GM21423 (cell line): ENCODE results near the gene CRCP.
"Not testable (repeated sequence)": the region's sequence is repeated elsewhere in the genome, so short reads cannot be mapped to it uniquely, and the experiment has no call there.

Source experiments
- ATAC-seq: cut with Tn5 transposase; IDR thresholded peaks from one replicate; pipeline ENCODE4 v1.9.1; 2021; ENCODE audit warnings: mild to moderate bottlenecking, moderate library complexity; ENCODE audit not compliant: unreplicated experiment

Gene CRCP

DNA sequence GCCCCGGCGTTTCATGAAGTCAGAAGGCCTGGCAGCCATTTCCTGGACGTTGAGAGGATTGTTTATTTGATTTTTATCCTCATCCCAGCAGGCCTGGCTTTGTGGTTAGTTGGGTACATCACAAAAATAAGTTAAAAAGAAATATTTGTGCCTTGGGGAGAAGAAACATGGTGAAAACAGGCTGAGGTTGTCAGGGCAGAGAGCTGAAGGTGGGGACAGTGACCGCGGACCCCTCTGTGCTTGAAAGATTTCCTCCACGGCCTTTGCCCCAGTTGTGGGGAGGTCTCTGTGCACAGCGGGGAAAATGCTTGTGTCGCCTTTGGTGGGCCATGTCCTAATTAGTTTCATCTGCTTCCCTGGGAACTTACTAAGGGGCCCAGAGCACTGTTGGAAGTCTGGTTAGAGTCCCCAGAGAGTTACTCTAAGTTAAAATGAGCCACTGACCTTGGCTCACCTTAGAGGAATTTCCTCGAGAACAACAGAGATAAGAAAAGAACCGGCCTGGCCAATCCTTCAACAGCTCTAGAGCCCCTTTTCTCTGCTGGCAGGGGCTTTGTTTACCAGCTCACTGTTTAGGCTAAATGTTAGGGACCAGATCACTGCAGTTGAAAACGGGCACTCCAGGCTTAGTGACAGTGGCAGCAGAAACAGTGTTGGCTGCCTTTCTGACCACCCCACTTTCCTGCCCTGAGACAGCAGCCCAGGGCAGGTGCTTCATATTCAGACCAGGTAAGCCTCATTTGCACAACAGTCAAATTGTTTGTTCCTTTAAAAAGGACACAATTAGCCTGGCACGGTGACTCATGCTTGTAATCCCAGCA lies 37.9 kb downstream of the CRCP start:
- no peak for ATAC-seq

DNA sequence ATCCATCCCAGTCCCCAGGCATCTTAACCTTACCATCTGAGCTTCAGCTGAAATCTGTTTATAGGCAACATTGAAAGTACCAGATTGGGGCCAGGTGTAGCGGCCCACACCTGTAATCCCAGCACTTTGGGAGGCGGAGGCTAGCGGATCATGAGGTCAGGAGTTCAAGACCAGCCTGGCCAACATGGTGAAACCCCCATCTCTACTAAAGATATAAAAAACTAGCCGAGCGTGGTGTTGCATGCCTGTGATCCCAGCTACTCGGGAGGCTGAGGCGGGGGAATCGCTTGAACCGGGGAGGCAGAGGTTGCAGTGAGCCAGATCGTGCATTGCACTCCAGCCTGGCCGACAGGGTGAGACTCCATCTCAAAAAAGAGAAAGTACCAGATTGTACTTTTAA lies 39.0 kb downstream of the CRCP start:
- no peak for ATAC-seq

DNA sequence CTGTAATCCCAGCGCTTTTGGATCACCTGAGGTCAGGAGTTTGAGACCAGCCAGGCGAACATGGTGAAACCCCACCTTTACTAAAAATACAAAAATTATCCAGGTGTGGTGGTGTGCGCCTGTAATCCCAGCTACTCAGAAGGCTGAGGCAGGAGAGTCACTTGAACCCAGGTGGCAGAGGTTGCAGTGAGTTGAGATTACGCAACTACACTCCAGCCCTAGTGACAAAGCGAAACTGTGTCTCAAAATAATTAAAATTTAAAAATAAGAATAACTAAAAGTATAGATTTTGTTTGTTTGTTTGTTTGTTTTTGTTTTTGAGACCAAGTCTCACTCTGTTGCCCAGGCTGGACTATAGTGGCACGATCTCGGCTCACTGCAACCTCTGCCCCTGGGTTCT lies 41.4 kb downstream of the CRCP start:
- not testable (repeated sequence) for ATAC-seq

DNA sequence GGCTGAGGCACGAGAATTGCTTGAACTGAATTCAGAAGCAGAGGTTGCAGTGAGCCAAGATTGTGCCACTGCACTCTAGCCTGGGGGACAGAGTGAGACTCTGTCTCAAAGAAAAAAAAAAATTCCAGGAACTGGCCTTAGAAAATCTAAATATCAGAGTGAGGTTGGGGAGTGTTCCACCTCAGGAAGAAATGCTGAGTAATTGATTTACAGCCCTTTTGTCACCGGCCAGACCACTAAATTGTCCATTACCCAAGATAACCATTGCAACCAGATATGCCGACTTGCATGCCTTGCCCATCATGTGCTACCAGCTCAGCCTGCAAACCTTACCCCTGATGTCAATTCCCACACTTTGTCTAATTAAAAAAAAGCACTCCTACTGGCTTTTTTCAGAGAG lies 42.4 kb downstream of the CRCP start:
- ATAC-seq = no peak

DNA sequence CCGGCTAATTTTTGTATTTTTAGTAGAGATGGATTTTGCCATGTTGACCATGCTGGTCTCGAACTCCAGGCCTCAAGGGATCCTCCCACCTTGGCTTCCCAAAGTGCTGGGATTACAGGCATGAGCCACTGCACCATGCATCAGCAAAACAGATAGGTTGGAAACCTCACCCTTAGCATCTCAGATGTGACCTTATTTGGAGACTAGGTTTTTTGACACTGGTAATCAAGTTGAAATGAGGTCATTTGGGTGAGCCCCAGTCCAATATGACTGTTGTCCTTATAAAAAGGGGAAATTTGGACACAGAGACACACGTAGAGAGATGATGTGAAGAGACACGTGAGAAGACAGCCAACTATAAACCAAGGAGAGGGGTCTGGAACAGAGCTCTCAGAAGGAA lies 48.0 kb downstream of the CRCP start:
- ATAC-seq = no peak

DNA sequence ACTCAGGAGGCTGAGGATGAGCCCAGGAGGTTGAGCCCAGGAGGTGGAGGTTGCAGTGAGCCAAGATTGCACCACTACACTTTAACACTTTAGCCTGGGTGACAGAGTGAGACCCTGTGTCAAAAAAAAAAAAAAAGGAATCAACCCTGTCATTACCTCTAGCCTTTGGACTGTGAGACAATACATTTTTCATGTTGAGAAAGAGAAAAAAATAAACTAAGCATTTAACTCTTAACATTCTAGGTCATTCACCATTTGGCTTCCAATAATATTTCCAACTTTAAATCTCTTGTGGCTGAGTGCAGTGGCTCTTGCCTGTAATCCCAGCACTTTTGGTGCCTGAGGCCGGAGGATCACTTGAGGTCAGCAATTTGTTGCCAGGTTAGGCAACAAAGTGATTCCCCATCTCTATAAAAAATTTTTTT lies 48.6 kb downstream of the CRCP start:
- ATAC-seq = no peak

DNA sequence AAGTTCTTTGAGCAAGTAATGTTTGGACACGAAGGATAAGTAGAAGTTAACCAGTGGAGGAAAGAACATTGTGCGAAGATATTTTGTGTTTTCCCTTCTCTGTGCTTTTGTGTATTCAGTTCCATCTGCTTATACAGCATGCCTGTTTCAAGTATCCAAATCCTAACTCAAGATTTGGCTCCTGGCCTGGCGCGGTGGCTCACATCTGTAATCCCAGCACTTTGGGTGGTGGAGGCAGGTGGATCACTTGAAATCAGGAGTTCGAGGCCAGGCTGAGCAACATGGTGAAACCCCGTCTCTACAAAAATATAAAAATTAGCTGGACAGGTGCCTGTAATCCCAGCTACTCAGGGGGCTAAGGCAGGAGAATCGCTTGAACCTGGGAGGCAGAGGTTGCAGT lies 49.7 kb downstream of the CRCP start:
- no peak for ATAC-seq

DNA sequence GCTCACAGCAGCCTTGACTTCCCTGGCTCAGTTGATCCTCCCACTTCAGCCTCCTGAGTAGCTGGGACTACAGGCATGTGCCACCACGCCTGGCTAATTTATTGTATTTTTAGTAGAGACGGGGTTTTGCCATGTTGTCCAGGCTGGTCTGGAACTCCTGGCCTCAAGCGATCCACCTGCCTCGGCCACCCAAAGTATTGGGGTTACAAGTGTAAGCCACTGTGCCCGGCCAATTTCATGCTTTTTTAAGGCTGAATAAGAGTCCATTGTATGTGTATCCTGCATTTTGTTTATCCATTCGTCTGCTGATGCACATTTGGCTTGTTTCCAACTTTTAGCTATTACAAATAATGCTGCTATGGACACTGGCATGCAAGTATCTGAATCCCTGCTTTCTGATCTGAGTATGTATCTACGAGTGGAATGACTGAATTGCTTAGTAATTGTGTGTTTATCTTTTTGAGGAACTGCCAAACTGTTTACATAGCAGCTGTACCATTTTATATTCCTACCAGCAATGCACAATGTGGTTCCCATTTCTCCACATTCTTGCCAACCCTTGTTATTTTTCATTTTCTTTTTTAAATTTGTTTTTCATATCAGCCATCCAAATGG lies 53.2 kb downstream of the CRCP start:
- ATAC-seq = no peak

DNA sequence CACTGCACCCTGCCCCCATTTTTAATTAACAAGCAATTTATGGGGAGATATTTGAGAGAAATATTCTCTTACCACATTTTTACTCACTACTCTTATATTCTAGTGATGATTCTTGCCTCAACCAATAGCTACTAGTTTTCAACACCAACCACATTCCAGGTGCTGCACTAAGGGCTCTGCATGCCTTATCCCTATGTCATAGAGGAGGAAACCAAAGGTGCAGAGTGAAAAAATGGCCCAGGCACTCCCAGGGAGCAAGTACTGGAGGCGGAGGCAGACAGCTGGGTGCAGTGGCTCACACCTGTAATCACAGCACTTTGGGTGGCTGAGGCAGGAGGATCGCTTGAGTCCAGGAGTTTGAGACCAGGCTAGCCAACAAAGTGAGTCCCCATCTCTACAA lies 55.0 kb downstream of the CRCP start:
- no peak for ATAC-seq

DNA sequence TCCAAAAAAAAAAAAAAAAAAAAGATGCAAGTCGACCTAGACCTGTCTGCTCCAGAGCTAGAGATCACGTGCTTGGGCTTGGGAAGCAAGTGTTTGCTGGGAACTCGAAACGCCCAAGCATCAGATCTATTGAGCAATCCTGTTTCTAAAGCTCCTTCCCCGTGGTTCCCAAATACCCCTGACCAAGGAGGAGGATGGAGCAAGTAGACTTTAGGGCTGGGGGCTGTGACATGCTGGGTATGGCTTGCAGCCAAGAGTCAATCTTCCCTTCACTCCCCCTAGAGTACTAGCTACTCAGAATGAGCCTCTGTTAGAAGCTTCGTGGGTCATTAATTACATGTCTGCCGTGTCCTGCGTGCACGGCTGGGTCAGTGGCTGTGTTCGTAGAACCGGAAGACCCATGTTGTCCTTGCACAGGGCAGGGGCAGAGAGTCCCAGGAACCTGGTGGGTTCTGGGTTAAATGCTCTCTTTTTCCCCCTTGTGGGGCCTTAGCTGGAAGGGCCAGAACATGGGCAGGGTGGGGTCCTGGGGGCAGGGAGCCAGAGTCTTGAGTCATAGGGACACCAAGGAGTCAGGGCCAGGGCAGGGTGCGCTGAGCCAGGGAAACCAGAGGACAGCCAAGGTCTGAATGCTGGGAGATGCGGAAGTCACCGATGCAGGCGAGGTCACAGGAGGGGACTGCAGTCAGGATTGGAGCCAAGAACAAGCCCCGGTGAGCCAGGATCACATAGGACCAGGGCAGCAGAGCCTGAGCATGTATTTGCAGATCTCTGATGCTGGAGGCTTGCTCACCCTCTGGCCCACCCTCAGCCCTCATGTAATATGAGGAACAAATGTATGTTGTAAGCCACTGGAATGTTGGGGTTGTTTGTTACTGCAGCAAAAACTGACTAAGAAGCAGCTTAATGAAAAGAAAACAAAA lies 55.9 kb downstream of the CRCP start:
- ATAC-seq = no peak

DNA sequence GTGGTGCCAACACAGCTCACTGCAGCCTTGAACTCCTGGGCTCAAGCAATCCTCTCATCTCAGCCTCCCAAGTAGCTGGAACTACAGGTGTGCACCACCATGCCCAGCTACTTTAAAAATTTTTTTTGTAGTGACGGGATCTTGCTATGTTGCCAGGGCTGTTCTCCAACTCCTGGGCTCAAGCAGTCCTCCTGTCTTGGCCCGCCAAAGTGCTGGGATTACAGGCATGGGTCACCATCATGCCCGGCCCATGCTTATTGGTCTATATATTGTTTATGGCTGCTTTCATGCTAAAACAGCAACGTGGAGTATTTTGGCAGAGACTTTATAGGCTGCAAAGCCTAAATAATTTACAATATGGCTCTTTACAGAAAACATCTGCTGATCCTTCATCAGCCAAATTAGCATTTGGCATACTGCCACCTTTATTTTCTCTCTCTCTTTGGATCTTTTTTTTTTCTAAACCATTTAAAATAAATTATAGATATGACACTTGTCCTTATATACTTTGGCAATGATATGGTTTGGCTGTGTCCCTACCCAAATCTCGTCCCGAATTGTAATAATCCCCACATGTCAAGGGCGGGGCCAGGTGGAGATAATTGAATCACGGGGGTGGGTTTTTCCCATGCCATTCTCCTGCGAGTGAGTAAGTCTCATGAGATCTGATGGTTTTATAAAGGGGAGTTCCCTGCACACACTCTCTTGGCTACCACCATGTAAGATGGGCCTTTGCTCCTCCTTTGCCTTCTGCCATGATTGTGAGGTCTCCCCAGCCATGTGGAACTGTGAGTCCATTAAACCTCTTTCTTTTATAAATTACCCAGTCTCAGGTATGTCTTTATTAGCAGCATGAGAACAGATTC lies 58.1 kb downstream of the CRCP start:
- not testable (repeated sequence) for ATAC-seq

DNA sequence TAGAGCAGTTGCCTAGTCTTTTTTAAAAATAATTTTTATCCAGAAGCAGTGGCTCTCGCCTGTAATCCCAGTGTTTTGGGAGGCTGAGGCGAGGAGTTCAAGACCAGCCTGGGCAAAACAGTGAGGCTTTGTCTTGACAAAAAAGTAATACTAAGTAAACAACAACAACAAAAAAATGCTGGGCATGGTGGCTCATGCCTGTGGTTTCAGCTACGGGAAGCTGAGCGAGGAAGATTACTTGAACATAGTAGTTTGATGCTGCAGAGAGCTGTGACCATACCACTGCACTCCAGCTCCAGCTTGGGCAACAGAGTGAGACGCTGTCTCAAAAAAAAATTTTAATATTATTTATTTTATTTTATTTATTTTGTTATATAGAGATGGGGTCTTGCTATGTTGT lies 59.2 kb downstream of the CRCP start:
- ATAC-seq = no peak

DNA sequence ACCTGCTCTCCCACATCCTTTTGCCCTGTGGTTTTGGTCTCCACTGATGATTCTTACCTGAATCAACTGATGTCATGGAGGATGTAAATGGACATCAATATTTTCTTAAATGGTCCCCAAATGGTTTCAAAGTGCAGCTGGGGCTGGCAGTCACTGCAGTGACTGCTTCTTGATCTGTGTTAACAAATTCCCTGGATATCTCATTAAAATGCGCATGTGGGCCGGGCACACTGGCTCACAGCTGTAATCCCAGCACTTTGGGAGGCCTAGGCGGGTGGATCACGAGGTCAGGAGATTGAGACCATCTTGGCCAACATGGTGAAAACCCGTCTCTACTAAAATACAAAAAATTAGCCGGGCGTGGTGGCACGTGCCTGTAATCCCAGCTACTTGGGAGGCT lies 60.4 kb downstream of the CRCP start:
- ATAC-seq = not testable (repeated sequence)

DNA sequence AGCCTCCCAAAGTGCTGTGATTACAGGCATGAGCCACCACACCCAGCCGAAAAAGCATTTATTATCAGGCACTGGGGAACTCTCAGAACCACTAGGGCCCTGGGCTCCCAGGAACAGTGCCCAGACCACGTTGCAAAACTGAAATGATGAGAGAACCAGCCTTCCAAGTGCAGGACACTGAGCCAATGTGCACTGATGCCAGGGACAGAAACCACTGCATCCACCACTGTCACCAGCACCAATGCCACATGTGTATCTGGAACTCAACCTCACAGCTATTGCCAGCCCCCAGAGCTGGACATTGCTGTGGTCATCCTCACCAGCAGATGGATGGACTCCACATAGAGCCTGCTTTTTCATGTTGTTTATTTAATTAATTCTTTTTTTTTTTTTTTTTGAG lies 62.3 kb downstream of the CRCP start:
- no peak for ATAC-seq

DNA sequence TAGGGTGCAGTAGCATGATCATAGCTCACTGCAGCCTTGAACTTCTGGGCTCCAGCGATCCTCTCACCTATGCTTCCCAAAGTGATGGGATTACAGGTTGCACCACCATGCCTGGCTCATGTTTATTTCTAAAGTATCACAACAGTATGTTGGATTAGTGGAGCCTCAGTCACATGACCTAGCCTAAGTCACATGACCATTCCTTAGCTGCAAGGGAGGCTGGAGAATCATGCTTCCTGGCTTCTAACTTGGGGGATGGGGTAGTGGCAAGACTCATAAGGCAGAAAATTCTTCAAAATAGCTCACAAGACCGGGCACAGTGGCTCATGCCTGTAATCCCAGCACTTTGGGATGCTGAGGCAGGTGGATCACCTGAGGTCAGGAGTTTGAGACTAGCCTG lies 63.6 kb downstream of the CRCP start:
- no peak for ATAC-seq

DNA sequence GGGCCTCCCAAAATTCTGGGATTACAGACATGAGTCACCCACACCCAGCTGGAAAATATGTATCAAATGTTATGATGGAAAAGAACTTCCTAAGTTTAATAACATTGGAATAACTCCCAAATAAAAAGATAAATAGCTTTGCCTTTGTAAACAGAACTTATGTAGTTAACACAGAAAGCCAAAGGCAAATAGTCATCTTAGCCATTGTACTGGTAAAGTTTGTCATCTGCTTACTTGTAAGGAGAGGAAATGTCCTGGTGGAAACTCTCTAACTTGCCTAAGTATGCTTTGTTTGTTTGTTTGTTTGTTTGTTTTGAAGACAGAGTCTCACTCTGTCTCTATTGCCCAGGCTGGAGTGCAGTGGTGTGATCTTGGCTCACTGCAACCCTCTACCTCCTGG lies 66.7 kb downstream of the CRCP start:
- no peak for ATAC-seq

DNA sequence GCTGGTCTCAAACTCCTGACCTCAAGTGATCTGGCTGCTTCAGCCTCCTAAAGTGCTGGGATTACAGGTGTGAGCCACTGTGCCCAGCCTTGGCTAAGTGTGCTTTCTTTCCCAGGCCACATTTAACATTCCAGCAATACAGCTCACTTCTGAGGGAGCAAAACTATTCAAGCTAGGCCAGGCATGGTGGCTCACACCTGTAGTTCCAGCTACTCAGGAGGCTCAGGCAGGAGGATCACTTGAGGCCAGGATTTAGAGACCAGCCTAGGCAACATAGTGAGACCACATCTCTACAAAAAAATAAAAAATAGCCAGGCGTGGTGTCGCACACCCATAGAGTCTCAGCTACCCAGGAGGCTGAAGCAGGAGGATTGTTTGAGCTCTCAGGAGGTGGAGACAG lies 67.2 kb downstream of the CRCP start:
- ATAC-seq = no peak

DNA sequence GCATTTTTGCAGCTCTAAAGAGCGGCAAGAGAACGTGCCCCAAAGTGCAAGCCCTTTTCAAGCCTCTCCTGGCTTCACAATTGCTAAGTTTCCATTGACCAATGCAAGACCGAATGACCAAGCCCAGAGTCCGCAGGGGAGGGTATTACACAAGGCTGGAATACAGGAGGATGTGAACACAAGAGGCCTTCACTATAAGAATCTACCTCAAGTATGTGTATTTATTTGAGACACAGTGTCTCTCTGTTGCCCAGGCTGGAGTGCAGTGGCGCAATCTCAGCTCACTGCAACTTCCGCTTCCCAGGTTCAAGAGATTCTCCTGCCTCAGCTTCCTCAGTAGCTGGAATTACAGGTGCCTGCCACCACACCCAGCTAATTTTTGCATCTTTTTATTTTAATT lies 68.3 kb downstream of the CRCP start:
- ATAC-seq = no peak

DNA sequence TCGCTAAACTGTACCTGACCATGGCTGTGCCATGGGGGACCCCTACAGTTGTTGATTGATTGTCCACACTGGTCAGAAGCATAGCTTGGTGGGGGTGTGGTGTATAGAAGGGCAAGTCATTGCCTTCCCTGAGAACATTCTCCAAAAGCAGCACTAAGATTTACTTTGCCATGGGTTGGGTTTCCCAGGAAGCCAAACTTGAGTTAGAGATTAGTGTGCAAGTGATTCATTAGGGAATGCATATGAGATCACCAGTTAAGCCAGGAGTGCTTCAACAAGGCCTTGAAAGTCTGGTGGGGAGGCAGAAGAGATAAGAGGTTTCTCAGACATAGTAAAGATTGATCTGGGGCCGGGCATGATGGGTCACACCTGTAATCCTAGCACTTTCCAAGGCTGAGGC lies 69.1 kb downstream of the CRCP start:
- no peak for ATAC-seq

DNA sequence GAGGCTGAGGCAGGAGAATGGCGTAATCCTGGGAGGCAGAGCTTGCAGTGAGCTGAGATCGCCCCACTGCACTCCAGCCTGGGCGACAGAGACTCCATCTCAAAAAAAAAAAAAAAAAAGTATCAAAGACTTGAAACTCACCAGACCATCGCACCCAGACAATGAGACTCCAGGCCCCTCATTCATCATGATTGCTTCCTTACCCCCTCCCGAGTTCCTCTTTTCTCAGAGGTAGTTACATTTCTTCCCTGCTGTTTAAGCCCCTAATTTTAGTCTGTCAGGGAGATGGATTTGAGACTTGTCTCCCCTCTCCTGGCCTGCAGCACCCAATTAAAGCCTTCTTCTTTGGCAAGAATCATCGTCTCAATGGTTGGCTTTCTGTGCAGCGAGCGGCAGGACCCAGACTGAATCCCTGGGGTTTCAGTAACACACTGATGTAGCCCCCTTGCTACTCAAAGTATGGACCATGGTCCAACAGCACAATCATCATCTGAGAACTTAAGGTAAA lies 71.1 kb downstream of the CRCP start:
- ATAC-seq = no peak

DNA sequence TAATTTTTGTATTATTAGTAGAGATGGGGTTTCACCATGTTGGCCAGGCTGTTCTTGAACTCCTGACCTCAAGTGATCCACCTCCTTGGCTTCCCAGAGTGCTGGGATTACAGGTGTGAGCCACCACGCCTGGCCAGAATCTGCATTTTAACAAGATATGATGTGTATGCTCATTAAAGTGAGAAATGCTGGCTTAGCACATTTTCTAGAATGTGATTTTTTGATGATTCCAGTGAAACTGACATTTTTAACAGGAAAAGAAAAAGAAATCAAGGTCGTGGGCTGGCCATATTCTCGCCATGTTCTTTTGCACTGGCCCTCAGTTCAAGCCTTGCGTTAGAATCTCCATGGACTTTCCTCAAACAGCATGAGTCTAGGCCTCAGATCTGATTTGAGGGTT lies 72.3 kb downstream of the CRCP start:
- ATAC-seq = no peak
